GM19351 (cell line): ENCODE measurements around the gene NTNG2.
"Not testable (repeated sequence)": the region's sequence is repeated elsewhere in the genome, so short reads cannot be mapped to it uniquely, and the experiment has no call there.

Experiments used
- ATAC-seq: cut with Tn5 transposase; IDR thresholded peaks from one replicate; pipeline ENCODE4 v1.9.1; 2021; ENCODE audit warnings: mild to moderate bottlenecking, moderate library complexity; ENCODE audit not compliant: unreplicated experiment

The NTNG2 gene

DNA sequence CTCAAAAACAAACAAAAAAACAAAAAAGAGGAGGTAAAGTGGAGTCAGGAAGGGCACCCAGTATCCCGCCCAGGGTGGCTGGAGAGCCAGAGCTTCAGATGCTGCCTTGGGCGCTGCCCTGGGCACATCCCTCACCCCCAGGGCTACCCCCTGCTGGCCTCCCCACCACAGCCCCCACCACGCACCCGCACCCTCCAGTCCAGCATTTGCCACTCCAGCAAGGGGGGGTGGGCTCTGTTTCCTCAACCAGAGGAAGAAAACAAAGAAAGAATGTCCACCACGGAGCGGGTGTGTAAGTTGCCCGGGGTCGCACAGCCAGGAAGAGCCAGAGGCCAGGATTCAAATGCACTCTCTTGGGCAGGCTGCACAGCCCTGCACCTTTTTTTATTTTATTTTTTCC is 86.1 kb downstream of the NTNG2 start:
- ATAC-seq = no peak

DNA sequence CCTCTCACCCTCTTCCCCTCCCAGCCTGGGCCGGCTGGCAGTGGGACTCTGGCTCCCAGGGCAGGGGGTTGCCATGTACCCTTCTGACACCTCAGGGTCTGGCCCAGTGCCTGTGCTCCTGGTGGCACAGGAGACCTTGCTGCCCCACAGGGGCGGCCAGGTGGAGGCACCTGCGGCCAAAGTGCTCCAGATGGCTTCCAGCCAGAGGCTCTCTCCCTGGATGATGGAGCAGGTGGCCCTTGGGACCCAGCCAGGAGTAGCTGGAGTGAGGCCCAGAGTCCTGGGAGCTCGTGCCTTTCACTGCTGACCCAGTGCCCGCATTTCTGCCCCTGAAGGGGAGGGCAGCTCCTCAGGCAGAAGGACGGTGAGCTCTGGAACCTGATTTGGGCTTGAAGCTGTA is 87.3 kb downstream of the NTNG2 start:
- ATAC-seq = no peak

DNA sequence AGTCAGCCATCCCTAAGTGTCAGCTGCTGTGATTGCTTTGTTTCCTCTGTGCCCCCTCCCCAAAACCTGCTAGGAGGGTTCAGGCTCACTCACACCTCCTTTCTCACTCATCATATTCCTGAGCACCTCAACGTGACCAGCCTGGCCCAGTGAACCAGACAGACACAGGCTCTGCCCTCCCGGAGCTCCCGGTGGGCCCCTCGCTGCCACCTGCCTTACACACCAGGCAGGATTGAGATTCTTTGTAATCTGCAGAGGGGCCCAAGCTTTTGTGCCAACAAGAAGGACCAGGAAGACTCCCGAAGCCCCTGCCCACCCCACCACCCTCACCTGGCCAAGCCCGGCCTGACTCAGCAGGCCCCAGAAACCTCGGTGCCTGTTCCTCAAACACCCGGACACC is 87.8 kb downstream of the NTNG2 start:
- no peak for ATAC-seq

DNA sequence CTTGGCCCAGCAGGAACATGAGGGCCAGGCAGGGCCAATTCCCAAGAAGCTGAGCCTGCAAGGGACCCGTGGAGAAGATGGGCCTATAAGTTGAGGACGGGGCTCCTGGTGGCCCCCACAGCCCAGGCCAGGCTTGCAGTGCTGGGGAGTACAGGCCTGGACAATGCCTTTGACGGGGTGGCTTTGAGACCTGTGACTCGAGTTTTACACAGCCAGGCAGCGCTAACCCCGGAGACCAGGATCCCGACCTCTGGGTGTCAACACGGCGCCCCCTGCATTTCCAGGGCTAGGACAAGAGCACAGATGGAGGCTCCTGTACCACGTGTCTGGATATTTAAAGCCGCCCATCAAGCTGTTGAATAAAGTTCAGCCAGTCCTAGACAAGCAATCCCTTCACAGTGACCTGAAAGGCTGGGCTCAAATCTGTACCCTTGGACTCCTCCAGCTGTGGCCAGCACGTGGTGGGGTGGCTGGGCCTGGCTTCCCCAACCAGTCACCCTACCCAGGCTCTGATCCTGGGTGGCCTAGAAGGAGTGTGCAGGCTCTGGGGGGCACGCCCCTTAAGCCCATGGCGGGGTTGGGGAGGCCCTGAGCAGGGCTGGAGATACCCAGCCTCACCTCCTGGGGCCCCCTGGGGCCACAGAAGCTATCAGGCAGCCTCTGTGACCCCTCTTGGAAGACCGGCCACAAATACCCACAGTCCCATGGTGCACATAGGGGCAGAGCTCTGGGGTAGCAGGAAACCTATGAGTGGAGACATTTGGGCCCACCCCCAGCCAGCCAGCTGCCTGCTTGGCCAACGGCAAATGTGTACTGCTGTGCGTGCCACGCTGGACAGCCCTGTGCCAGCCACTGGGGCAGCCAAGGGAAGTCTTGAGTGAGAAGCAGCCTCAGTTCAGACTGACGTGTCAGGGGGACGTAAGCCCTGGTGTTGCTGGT is 88.7 kb downstream of the NTNG2 start:
- ATAC-seq = no peak

DNA sequence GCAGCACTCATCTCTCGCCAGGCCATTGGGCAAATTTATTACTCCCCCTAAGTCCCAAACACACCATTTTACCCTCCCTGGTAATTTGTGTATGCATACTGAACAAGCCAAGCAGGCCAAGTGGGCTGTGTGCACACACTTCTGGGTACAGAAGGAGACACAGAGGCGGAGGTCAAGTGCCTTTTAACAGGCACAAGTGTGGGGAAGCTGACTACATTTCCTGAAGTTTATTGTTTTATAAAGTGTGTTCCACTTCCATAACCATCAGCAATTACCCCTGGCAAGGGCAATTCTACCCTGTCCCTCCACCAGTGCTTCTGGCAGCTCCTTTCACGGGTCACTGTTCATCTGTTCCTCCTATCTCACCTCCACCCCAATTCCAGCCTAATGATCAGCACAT is 99.0 kb downstream of the NTNG2 start:
- no peak for ATAC-seq

DNA sequence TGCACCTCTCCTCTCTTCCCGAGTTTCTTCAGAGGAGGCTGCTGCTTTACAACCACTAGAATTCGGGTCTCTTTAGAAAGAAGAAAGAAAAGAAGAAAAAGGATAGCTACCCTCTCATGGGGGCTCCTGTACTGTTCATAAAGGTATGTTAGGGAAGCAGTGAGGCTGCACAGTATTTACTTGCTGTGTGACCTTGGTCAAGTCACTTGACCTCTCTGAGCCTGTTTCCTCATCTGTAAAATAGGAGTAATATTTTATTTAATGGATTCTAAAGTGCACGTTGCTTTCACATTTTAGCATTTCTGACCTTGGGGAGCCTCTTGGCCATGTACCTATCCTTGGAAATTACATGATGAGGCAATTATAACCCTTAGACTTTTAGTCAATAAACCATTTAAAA is 104.2 kb downstream of the NTNG2 start:
- ATAC-seq = no peak

DNA sequence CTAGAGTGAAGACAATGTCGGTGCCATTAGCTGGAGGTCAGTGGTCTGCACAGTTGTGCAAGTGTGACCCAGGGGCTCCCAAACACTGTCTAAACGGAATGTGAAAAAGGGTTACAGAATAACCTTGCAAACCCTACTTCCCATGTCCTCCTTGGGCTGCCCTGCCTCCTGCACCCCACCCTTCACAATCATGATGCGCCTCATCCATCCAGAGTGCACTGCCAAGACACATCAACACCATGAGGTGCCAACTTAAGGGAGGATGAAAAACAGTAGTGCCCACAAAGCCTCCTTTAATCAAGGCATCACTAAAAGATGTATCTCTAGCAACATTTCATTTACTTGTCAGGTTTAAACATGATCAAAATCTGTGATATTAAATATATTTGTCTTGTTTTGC is 105.8 kb downstream of the NTNG2 start:
- no peak for ATAC-seq

DNA sequence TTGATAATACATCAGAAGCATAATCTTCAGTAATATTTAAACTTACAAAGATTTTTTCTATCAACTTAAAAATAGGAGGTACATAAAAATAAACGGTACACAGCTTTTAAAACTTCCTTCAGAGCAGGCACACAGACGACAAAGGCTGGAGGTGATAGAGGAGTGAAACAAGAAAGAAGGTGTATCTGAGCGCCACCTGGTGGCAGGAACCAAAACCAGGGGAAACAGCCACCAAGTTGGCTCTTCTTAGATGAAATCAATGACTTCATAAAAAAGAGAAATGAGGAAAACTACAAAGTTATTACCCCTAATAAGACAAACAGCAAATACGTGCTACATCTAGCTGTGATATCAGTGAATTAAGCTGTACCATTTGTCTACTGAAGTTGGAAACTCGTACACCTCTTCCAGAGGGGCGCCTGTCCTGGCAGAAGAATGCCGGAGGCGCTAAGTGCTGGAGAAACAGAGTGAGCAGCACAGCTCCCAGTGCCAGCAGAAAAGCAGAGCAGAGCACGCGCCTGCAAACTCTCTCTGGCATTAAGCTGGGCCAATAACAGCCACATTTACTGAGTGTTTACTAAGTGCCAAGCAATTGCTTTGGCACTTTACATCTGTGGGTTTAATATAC is 107.0 kb downstream of the NTNG2 start:
- no peak for ATAC-seq

DNA sequence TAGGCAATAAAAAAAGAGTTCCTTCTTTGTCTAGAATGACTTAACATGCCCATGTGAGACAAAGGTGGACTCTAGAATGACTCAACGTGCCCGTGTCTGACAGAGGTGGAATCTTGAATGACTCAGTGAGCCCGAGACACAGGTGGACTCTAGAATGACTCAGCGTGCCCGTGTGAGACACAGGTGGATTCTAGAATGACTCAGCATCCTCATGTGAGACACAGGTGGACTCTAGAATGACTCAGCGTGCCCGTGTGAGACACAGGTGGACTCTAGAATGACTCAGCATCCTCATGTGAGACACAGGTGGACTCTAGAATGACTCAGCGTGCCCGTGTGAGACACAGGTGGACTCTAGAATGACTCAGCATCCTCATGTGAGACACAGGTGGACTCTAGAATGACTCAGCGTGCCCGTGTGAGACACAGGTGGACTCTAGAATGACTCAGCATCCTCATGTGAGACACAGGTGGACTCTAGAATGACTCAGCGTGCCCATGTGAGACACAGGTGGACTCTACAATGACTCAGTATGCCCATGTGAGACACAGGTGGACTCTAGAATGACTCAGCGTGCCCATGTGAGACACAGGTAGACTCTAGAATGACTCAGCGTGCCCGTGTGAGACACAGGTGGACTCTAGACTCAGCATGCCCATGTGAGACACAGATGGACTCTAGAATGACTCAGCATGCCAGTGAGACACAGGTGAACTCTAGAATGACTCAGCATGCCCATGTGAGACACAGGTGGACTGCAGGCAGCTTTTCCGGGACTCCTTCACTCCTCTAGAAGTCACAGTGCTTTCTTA is 108.1 kb downstream of the NTNG2 start:
- ATAC-seq = not testable (repeated sequence)

DNA sequence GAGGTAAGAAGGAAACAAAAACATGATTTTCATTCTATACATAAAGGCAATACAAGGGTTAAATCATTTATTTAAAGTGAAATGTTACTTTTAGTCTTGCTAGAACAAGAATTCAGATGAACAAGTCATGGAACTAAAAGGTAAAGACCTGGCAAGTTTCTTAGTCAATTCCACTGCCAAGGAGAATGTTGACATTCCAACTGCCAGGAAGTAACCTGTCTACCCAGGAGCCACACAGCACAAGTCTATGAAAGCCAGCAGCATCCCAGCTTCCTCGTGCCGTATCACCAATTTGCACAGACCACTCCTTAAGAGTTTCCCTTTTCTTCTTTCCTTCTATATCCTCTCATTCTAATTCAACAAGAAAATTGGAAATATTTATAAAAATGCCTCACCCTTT is 113.0 kb downstream of the NTNG2 start:
- ATAC-seq = no peak

DNA sequence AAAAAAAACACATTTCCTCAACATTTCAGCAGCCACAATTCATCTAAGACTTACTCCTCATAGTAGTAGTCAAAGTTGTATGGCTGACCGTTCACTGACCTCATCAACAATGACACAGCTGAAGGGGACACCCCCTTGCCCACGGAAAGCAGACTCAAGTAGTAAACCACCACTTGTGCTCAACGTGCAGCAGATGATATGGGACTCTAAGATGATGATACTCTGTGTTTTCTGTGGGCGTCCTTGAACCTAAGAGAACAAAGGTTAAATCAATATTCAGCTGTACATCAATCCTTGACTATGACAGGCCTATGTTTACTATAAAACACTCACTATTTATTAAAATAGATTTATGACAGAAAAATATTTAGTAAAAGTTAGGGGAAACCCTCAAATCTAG is 121.3 kb downstream of the NTNG2 start:
- ATAC-seq = no peak

DNA sequence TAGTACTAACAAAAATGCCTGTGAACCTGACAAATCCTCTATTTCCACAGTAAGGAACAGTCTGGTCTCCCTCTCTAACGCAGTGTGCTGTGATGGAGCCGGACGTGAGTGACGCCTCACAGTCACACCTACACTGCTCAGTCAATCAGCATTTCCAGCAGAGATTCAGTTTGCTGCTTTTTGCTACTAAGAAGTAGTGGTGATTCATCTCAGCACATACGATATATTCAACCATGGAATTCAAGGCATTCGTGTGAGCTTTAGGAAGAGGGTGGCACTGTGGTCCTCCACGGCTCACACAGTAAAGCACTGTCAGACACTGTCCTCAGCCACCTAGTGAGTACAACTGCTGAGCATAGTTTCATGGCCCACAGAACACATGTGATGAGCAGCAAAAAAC is 122.0 kb downstream of the NTNG2 start:
- ATAC-seq = no peak

DNA sequence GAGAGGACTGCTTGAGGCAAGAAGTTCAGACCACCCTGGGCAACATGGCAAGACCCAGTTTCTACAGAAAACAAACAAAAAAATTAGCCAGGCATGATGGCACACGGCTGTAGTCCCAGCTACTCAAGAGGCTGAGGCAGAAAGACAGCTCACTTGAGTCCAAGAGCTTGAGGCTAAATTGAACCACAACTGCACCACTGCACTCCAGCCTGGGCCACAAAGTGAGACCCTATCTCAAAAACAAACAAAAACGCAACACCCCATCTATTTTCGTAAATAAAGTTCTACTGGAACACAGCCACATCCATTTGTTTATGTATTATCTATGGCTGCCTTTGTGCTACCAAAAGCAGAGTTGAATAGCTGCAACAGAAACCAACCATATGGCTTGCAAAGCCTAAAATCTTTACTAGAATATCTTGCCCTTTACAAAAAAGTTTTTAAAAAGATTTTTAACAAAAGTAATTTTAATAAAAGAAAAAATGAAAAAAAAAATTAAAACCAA is 125.5 kb downstream of the NTNG2 start:
- ATAC-seq = no peak

DNA sequence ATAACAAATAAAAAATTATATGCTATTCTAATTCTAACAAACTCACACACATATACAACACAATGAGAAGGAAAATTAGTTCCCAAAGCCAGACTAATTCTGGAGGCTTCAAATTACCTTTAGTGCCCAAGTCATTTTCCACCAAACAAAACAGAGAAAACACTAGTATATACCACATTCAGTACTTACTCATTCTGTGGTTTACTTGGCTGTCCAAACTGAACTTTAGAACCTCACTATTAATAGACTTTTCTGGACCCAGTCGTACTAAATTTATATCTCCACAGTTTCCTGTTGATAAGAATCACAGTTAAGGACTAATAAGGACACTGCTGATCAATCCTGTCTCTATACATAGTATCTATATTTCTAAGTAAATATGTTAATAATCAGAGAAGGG is 126.5 kb downstream of the NTNG2 start:
- ATAC-seq = no peak

DNA sequence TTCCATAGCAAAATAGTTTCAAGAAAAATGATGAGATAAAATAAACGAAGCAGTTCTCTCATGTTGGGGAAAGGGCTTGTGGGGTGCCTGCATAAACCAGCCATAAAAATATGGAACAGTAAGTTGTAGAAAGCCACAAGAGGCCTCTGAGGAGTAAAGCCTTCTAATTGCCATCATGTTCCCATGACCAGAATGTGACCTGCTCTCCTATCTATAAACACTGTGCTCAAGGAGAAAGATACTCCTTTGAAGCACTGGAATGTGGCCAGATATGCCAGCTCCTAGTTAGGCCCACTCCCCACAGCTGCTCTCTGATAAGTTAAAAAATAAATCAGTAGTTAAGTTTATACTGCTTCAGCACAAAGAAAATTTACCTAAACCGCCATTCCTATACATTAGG is 127.1 kb downstream of the NTNG2 start:
- no peak for ATAC-seq

DNA sequence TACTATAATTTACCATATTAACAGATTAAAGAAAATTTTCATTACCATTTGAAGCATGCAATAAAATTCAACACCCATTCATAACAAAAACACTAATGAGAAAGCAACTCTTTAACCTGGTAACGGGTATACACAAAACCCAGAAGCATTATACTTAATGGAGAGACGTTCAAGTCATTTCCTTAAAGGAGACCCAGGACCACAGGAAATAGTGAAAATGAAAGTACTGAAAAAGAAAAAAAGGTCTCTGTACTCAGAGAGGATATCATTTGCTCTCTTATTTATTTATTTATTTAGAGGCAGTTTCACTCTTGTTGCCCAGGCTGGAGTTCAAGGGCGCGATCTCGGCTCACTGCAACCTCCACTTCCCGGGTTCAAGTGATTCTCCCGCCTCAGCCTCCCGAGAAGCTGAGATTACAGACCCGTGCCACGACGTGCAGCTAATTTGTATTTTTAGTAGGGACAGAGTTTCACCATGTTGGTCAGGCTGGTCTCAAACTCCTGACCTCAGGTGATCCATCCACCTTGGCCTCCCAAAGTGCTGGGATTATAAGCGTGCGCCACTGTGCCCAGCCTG is 131.4 kb downstream of the NTNG2 start:
- ATAC-seq = no peak
